GM12872 (cell line): Measurements from ENCODE around the gene YLPM1.

Experiments
- CTCF ChIP-seq: IDR thresholded peaks from 3 replicates; pipeline ENCODE4 v1.5.1; 2011; ENCODE audit warnings: low read depth, mild to moderate bottlenecking, low read length, moderate library complexity; ENCODE audit not compliant: insufficient read depth

The YLPM1 gene

GRCh38 chr14:74820288-74820687, 57.2 kb downstream of the YLPM1 start:
- TF ChIP-seq CTCF = no peak

- no peak for TF ChIP-seq CTCF
Measured at GRCh38 chr14:74821267-74821915, 58.3 kb downstream of the YLPM1 start.

- TF ChIP-seq CTCF = no peak
Measured at GRCh38 chr14:74824997-74825396, 61.9 kb downstream of the YLPM1 start.

- TF ChIP-seq CTCF = no peak
Measured at GRCh38 chr14:74826574-74826973, 63.5 kb downstream of the YLPM1 start.

- no peak for TF ChIP-seq CTCF
Measured at GRCh38 chr14:74829251-74829650, 66.1 kb downstream of the YLPM1 start.

GRCh38 chr14:74832849-74833248, 69.7 kb downstream of the YLPM1 start:
- no peak for TF ChIP-seq CTCF

GRCh38 chr14:74834692-74835392, 71.7 kb downstream of the YLPM1 start:
- TF ChIP-seq CTCF = no peak
